ENCODE measurements around the gene POLH.
"Not testable (repeated sequence)": the region's sequence is repeated elsewhere in the genome, so short reads cannot be mapped to it uniquely, and the experiment has no call there.

POLH gene

GRCh38 chr6:43629505-43630300 lies 53.7 kb downstream of the POLH start:
- DNase-seq = peak in 55 of 56 donors; percentile 24 to 89 (median 75)

GRCh38 chr6:43630980-43631619 lies 55.1 kb downstream of the POLH start:
- no peak for DNase-seq

DNA sequence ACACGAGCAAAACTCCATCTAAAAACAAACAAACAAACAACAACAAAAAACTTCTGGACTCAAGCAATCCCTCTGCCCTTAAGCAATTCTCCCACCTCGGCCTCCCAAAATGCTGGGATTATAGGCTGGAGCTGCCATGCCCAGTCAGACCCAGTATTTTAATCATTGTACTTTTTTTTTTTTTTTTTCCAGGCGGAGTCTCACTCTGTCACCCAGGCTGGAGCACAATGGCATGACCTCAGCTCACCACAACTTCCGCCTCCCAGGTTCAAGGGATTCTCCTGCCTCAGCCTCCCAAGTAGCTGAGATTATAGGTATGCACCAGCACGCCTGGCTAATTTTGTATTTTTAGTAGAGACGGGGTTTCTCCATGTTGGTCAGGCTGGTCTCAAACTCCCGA lies 57.0 kb downstream of the POLH start:
- not testable (repeated sequence) for DNase-seq

- no peak for DNase-seq
Measured at GRCh38 chr6:43634702-43635303, 58.8 kb downstream of the POLH start.

GRCh38 chr6:43635387-43636307 lies 59.7 kb downstream of the POLH start, which contains the start of gene MAD2L1BP:
Gene MAD2L1BP, plus strand, starts transcription at chr6:43635840. Its CDS starts 36 bp downstream, at chr6:43635876.
- peak in 55 of 56 donors; percentile 19 to 87 (median 69) for DNase-seq

DNA sequence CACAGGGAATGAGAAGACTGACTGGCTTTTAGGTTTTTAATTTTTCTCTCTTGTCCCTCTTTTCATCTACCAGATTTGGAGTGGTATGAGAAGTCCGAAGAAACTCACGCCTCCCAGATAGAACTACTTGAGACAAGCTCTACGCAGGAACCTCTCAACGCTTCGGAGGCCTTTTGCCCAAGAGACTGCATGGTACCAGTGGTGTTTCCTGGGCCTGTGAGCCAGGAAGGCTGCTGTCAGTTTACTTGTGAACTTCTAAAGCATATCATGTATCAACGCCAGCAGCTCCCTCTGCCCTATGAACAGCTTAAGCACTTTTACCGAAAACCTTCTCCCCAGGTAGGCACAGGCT lies 60.3 kb downstream of the POLH start:
- DNase-seq = peak in 1 of 56 donors; percentile 8

GRCh38 chr6:43639984-43640800 lies 64.2 kb downstream of the POLH start:
- DNase-seq = no peak

- DNase-seq = peak in 20 of 56 donors; percentile 8 to 73 (median 27)
Measured at GRCh38 chr6:43644940-43645612, 69.1 kb downstream of the POLH start, which contains the start of gene RSPH9. Gene RSPH9, plus strand, starts transcription at chr6:43645036. Its CDS starts 63 bp downstream, at chr6:43645099.

DNA sequence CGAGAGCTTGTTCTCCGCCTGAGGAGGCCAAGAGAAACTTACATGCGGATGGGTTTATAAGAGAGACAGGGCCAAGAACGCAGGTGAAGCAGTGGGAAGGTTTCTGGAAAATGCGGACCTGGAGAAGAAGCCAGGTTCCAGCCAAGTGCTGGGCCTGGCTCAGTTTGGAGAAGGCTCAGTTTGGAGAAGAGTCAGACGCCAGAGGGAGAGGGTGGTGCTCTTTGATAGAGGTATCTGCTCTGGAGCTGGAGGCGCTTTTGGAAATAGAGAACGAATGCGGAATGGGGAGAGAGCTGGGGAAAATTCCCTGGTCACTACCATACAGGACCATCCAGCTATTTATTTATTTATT lies 69.6 kb downstream of the POLH start:
- DNase-seq = no peak

DNA sequence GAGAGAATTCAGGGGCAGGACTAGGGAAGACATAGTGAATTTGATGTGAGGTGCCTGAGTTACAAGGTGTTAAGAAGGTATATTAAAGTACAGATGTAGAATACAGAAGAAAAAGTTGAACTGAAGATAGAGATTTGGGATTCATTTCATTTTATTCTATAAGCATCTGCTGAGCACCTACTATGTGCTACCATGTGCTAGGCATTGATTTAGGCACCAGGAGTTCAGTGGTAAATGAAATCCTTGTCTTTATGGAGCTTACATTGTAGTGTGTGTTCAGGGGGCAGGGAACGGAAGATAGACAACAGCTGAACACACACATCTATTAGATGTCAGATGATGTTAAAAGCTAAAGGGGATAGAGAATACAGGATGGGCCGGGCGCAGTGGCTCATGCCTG lies 71.6 kb downstream of the POLH start:
- no peak for DNase-seq

- no peak for DNase-seq
Measured at GRCh38 chr6:43648248-43648647, 72.3 kb downstream of the POLH start.

DNA sequence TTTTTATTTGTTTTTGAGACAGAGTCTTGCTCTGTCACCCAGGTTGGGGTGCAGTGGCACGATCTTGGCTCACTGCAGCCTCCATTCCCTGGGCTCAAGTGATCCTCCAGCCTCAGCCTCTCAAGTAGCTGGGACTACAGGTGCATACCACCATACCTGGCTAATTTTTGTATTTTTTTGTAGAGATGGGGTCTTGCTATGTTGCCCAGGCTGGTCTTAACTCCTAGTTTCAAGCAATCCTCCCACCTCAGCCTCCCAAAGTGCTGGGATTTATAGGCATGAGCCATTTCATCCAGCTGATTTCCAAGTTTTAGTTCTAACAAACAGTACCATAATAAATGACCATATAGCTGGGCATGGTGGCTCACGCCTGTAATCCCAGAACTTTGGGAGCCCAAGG lies 76.8 kb downstream of the POLH start:
- not testable (repeated sequence) for DNase-seq

DNA sequence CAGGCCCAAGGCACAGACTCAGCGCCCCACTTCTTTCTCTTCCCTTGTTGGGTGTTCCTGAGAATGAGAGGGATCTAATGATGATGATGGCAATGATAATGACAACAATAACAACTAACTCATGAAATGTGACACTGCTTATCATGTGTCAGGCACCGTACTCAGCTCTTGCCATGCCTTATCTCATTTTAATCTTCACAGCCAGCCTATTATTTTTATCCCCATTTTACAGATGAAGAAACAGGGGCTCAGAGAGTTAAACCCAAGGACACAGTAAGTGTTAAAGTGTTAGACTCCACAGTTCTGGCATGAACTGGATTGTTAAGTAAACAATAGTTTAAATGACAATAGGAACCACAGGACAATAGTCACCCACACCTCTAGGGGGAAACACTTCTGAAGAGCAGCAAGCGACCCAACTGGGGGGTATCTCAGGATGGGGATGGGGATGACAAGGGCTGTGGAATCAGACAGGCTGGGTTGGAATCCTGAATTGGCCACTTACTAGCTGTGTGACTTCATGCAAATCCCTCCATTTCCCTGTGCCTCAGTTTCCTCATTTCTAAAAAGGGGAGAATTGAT lies 81.3 kb downstream of the POLH start:
- DNase-seq = no peak

DNA sequence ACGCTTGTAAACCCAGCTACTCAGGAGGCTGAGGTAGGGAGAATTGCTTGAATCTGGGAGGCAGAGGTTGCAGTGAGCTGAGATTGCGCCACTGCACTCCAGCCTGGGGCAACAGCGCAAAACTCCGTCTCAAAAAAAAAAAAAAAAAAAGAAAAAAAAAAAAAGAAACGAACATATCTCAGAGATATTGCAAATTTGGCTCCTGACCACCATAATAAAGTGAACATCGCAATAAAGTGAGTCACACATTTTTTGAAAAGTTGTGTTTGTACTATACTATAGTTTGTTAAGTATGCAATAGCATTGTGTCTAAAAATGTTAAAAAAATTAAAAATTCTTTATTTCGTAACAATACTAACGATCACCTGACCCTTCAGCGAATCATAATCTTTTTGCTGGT lies 82.2 kb downstream of the POLH start:
- no peak for DNase-seq

GRCh38 chr6:43662948-43663347 lies 87.0 kb downstream of the POLH start:
- DNase-seq = not testable (repeated sequence)

All from amygdala (tissue), 56 donors.